ENCODE results near the gene PLEKHN1.
A peak's percentile ranks its signal among the peaks of the same experiment; 100 is the strongest.

PLEKHN1 gene

DNA sequence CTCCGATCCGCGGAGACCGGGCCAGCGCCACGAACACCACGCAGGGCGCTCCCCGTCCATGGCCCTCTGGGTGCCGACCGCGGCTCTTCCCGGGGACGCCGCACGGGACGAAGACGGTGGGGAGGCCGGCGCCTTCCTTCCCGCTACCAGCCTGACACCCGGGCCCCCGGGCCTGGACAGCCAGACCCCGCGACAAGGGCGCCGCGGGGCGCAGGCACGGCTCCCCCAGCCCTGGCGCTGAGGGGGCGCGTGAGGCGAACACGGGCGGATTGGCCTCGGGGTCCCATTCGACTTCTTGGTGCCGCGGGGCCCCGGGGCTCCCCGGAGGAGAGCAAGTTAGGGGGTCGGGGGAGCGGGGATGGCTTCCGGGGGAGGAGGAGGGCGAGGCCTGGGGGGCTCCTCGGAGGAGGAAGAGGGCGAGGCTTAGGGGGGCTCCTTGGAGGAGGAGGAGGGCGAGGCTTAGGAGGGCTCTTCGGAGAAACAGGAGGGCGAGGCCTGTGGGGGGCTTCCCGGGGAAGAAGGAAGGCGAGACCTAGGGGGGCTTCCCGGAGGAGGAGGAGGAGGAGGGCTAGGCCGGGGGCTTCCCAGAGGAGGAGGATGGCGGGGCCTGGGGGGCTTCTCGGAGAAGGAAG, 6.4 kb upstream of the PLEKHN1 start:
- peak overlapping the region; percentile 50; the same call in 1 of the 2 replicates for H3K9ac ChIP-seq (ENCODE audit: low read length)
- no peaks in the 10 kb centered on the region for H4K20me1 ChIP-seq (ENCODE audit: insufficient read depth, low read length)
- H3K9me2 ChIP-seq (replicated peaks; ENCODE audit: insufficient read depth, low read length) = no peaks in the 10 kb centered on the region
- H3K4me2 ChIP-seq (ENCODE audit: low read depth, low read length) = peak overlapping the region; percentile 74; the same call in 1 of the 2 replicates
- no peaks in the 10 kb centered on the region for H3K36me3 ChIP-seq (replicated peaks; ENCODE audit: insufficient read depth, low read length)
- peaks cover 37% of the 10 kb centered on the region for H3K79me2 ChIP-seq (ENCODE audit: low read length)
- H2AFZ ChIP-seq (ENCODE audit: low read length) = peak overlapping the region; percentile 85
- peak overlapping the region; percentile 53 for H3K4me3 ChIP-seq (ENCODE audit: low read length)
- no peaks in the 10 kb centered on the region for H3K27me3 ChIP-seq (replicated peaks; ENCODE audit: insufficient read depth, low read length)
- no peaks in the 10 kb centered on the region for H3F3A ChIP-seq (ENCODE audit: insufficient read depth, low read length)
- no peak for DNase-seq
- H3K4me1 ChIP-seq (ENCODE audit: low read length) = 0 out of 2 replicates have a peak, but pooled peaks cover 6% of the 10 kb centered on the region
- H3K27ac ChIP-seq (ENCODE audit: low read length) = no peak overlapping the region
- H3K9me3 ChIP-seq (replicated peaks; ENCODE audit: insufficient read depth, low read length) = no peaks in the 10 kb centered on the region
- TF ChIP-seq EZH2 (optimal IDR thresholded peaks at IDR 0.05; ENCODE audit: low read depth, low read length) (no peak), EZH2phosphoT487 (IDR thresholded peaks at IDR 0.05; ENCODE audit: low read length) (no peak)
- TF ChIP-seq, protein P1, sequence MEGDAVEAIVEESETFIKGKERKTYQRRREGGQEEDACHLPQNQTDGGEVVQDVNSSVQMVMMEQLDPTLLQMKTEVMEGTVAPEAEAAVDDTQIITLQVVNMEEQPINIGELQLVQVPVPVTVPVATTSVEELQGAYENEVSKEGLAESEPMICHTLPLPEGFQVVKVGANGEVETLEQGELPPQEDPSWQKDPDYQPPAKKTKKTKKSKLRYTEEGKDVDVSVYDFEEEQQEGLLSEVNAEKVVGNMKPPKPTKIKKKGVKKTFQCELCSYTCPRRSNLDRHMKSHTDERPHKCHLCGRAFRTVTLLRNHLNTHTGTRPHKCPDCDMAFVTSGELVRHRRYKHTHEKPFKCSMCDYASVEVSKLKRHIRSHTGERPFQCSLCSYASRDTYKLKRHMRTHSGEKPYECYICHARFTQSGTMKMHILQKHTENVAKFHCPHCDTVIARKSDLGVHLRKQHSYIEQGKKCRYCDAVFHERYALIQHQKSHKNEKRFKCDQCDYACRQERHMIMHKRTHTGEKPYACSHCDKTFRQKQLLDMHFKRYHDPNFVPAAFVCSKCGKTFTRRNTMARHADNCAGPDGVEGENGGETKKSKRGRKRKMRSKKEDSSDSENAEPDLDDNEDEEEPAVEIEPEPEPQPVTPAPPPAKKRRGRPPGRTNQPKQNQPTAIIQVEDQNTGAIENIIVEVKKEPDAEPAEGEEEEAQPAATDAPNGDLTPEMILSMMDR (IDR thresholded peaks at IDR 0.05; ENCODE audit: low read length) = no peak

DNA sequence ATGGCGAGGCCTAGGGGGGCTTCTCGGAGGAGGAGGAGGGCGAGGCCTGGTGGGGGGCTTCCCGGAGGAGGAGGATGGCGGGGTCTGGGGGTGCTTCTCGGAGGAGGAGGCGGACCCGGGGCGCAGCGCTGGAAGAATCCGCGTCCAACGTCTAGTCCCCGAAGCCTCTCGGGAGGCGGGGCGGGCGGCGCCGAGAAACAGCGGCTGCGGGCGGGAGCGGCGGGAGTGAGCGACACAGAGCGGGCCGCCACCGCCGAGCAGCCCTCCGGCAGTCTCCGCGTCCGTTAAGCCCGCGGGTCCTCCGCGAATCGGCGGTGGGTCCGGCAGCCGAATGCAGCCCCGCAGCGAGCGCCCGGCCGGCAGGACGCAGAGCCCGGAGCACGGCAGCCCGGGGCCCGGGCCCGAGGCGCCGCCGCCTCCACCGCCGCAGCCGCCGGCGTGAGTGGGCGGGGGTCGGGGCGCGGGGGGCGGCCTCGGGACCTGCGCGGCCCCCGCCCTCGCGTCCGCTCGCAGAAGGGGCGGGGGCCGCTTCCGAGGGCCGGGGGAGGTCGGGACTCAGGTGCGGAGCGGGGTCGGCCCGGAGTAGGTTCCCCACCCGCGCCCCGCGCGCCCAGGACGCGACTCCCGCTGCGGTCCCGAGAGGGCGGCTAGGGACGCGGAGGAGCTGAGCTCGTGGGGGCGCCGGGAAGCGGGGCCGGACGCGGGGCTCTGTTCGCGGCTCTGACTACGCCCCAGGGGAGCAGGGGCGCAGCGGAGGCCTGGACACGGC, 5.7 kb upstream of the PLEKHN1 start, which contains the start of gene KLHL17:
Gene KLHL17, plus strand, starts transcription at position 222 of the 769 bp plus-strand sequence. Its CDS starts 110 bp downstream, at position 332.
- Histone ChIP-seq H3K4me1 (ENCODE audit: low read length) (0 out of 2 replicates have a peak, but pooled peaks cover 6% of the 10 kb centered on the region), H4K20me1 (ENCODE audit: insufficient read depth, low read length) (no peaks in the 10 kb centered on the region), H3F3A (ENCODE audit: insufficient read depth, low read length) (no peaks in the 10 kb centered on the region), H3K36me3 (replicated peaks; ENCODE audit: insufficient read depth, low read length) (no peaks in the 10 kb centered on the region), H3K4me3 (ENCODE audit: low read length) (peak within 1 kb of the TSS; percentile 63), H3K27me3 (replicated peaks; ENCODE audit: insufficient read depth, low read length) (no peaks in the 10 kb centered on the region), H3K27ac (ENCODE audit: low read length) (no peak within 1 kb of the TSS), H3K9me3 (replicated peaks; ENCODE audit: insufficient read depth, low read length) (no peaks in the 10 kb centered on the region), H3K9me2 (replicated peaks; ENCODE audit: insufficient read depth, low read length) (no peaks in the 10 kb centered on the region), H3K79me2 (ENCODE audit: low read length) (peaks cover 30% of the 10 kb centered on the region), H2AFZ (ENCODE audit: low read length) (peak within 1 kb of the TSS; percentile 85), H3K9ac (ENCODE audit: low read length) (peak within 1 kb of the TSS; percentile 50; the same call in 1 of the 2 replicates), H3K4me2 (ENCODE audit: low read depth, low read length) (peak within 1 kb of the TSS; percentile 74; the same call in 1 of the 2 replicates)
- DNase-seq = peak; percentile 76
- TF ChIP-seq EZH2phosphoT487 (IDR thresholded peaks at IDR 0.05; ENCODE audit: low read length) (no peak), EZH2 (optimal IDR thresholded peaks at IDR 0.05; ENCODE audit: low read depth, low read length) (no peak)
- TF ChIP-seq, protein P1 (IDR thresholded peaks at IDR 0.05; ENCODE audit: low read length) = no peak

DNA sequence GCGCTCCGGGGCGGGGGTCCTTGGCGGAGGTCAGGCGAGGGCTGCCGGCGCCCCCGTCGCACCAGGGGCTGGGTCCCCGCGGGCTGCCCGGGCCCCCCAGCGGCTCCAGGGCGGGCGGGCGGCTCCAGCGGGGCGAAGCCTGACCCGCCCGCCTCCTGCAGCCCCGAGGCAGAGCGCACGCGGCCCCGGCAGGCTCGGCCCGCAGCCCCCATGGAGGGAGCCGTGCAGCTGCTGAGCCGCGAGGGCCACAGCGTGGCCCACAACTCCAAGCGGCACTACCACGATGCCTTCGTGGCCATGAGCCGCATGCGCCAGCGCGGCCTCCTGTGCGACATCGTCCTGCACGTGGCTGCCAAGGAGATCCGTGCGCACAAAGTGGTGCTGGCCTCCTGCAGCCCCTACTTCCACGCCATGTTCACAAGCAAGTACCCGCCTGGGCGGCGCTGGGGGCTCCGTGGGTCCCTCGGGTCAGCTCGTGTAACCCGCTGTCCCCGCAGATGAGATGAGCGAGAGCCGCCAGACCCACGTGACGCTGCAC, 5.1 kb upstream of the PLEKHN1 start:
- Histone ChIP-seq H3F3A (ENCODE audit: insufficient read depth, low read length) (no peaks in the 10 kb centered on the region), H3K27ac (ENCODE audit: low read length) (no peak overlapping the region), H3K27me3 (replicated peaks; ENCODE audit: insufficient read depth, low read length) (no peaks in the 10 kb centered on the region), H3K9ac (ENCODE audit: low read length) (no peak overlapping the region), H2AFZ (ENCODE audit: low read length) (no peak overlapping the region), H3K36me3 (replicated peaks; ENCODE audit: insufficient read depth, low read length) (no peaks in the 10 kb centered on the region), H3K9me2 (replicated peaks; ENCODE audit: insufficient read depth, low read length) (no peaks in the 10 kb centered on the region), H3K4me3 (ENCODE audit: low read length) (peak overlapping the region; percentile 63; the same call in 1 of the 2 replicates), H3K9me3 (replicated peaks; ENCODE audit: insufficient read depth, low read length) (no peaks in the 10 kb centered on the region), H3K4me1 (ENCODE audit: low read length) (peaks cover 13% of the 10 kb centered on the region), H4K20me1 (ENCODE audit: insufficient read depth, low read length) (no peaks in the 10 kb centered on the region), H3K4me2 (ENCODE audit: low read depth, low read length) (peak overlapping the region; percentile 50; the same call in 1 of the 2 replicates), H3K79me2 (ENCODE audit: low read length) (peaks cover 27% of the 10 kb centered on the region)
- TF ChIP-seq EZH2phosphoT487 (IDR thresholded peaks at IDR 0.05; ENCODE audit: low read length) (no peak), EZH2 (optimal IDR thresholded peaks at IDR 0.05; ENCODE audit: low read depth, low read length) (no peak)
- TF ChIP-seq, protein P1 (IDR thresholded peaks at IDR 0.05; ENCODE audit: low read length) = no peak
- DNase-seq = no peak
